ENCODE results near the gene PAQR7. TPM values are rescaled to one million over a fixed set of nuclear protein-coding genes. Genes with fewer than 3 reads are reported as not detected.

The PAQR7 gene
- total RNA-seq, 1 donor from 2014 or later, result 24.0 TPM

- Mint-ChIP-seq H3K36me3 (peaks cover 13% of the 10 kb centered on the region), H3K9me3 (peaks cover 7% of the 10 kb centered on the region), H3K27ac (no peak overlapping the region), H3K4me1 (peaks cover 3% of the 10 kb centered on the region), H3K27me3 (ENCODE audit: low read depth) (no peaks in the 10 kb centered on the region), H3K4me3 (no peak overlapping the region)
- DNase-seq (ENCODE audit: low spot score in 2 of 2, unreplicated experiment in 2 of 2), result no peak
- no peak for TF ChIP-seq CTCF (IDR thresholded peaks at IDR 0.05; ENCODE audit: unreplicated experiment)
Measured at GRCh38 chr1:25837262-25837875, 38.1 kb downstream of the PAQR7 start.

- Mint-ChIP-seq H3K36me3 (peaks cover 15% of the 10 kb centered on the region), H3K27ac (no peak overlapping the region), H3K9me3 (peaks cover 7% of the 10 kb centered on the region), H3K27me3 (ENCODE audit: low read depth) (no peaks in the 10 kb centered on the region), H3K4me1 (peaks cover 3% of the 10 kb centered on the region), H3K4me3 (no peak overlapping the region)
- DNase-seq (ENCODE audit: low spot score in 2 of 2, unreplicated experiment in 2 of 2), result no peak
- no peak for TF ChIP-seq CTCF (IDR thresholded peaks at IDR 0.05; ENCODE audit: unreplicated experiment)
Measured at GRCh38 chr1:25836695-25837094, 38.8 kb downstream of the PAQR7 start.

GRCh38 chr1:25834894-25835293 lies 40.6 kb downstream of the PAQR7 start:
- TF ChIP-seq CTCF (IDR thresholded peaks at IDR 0.05; ENCODE audit: unreplicated experiment), result no peak
- Mint-ChIP-seq H3K27ac (no peak overlapping the region), H3K9me3 (peaks cover 1% of the 10 kb centered on the region), H3K27me3 (ENCODE audit: low read depth) (no peaks in the 10 kb centered on the region), H3K36me3 (peaks cover 26% of the 10 kb centered on the region), H3K4me3 (no peak overlapping the region), H3K4me1 (peaks cover 3% of the 10 kb centered on the region)
- no peak for DNase-seq (ENCODE audit: low spot score in 2 of 2, unreplicated experiment in 2 of 2)

GRCh38 chr1:25833158-25833557 lies 42.4 kb downstream of the PAQR7 start:
- peaks cover 31% of the 10 kb centered on the region for H3K36me3 Mint-ChIP-seq

GRCh38 chr1:25832336-25833037 lies 43.0 kb downstream of the PAQR7 start:
- Mint-ChIP-seq H3K27ac (no peak overlapping the region), H3K9me3 (no peaks in the 10 kb centered on the region), H3K27me3 (ENCODE audit: low read depth) (no peaks in the 10 kb centered on the region), H3K4me1 (peaks cover 2% of the 10 kb centered on the region), H3K4me3 (no peak overlapping the region), H3K36me3 (peaks cover 34% of the 10 kb centered on the region)
- TF ChIP-seq CTCF (IDR thresholded peaks at IDR 0.05; ENCODE audit: unreplicated experiment), result no peak
- DNase-seq (ENCODE audit: low spot score in 2 of 2, unreplicated experiment in 2 of 2), result no peak

More at GRCh38 chr1:25833158-25833557, 42.4 kb downstream of the PAQR7 start:
- no peaks in the 10 kb centered on the region for H3K9me3 Mint-ChIP-seq
- no peaks in the 10 kb centered on the region for H3K27me3 Mint-ChIP-seq (ENCODE audit: low read depth)
- no peak for DNase-seq (ENCODE audit: low spot score in 2 of 2, unreplicated experiment in 2 of 2)
- H3K27ac Mint-ChIP-seq, result no peak overlapping the region
- no peak overlapping the region for H3K4me3 Mint-ChIP-seq
- H3K4me1 Mint-ChIP-seq, result peaks cover 3% of the 10 kb centered on the region
- no peak for TF ChIP-seq CTCF (IDR thresholded peaks at IDR 0.05; ENCODE audit: unreplicated experiment)

Data from mesothelial cell of epicardium (in vitro differentiated cells).